PFSK-1 (cell line): ENCODE results near the gene KCNB1.

Experiments
- FOXP2 ChIP-seq: optimal IDR thresholded peaks from 2 replicates; pipeline ENCODE3; 2011; ENCODE audit warnings: borderline replicate concordance, control low read depth, inconsistent platforms; ENCODE audit not compliant: insufficient read depth; ENCODE audit errors: extremely low read length, extremely low read depth
- POLR2AphosphoS5 ChIP-seq: IDR thresholded peaks from 2 replicates; pipeline ENCODE4 v1.6.1; 2012; ENCODE audit warnings: low read depth, mild to moderate bottlenecking, control low read depth, low read length, moderate library complexity
- SIN3A ChIP-seq: IDR thresholded peaks from 2 replicates; pipeline ENCODE4 v1.6.1; 2012; ENCODE audit warnings: mild to moderate bottlenecking, low read length, moderate library complexity, borderline replicate concordance; ENCODE audit not compliant: insufficient read depth
- TAF1 ChIP-seq: IDR thresholded peaks from 2 replicates; pipeline ENCODE4 v1.6.1; 2012; ENCODE audit warnings: low read length, control low read depth, borderline replicate concordance; ENCODE audit not compliant: insufficient read depth
- TF ChIP-seq, protein P1 (sequence below), 2 experiments: IDR thresholded peaks; 2 replicates each; pipeline versions ENCODE4 v1.6.1 to v1.8.0; 2011 to 2012; ENCODE audit warnings: low read depth in 2 of 2, low read length in 2 of 2, control low read depth in 1 of 2, inconsistent platforms in 1 of 2, mild to moderate bottlenecking in 1 of 2, moderate library complexity in 1 of 2; ENCODE audit not compliant: insufficient read depth in 1 of 2

Gene KCNB1

DNA sequence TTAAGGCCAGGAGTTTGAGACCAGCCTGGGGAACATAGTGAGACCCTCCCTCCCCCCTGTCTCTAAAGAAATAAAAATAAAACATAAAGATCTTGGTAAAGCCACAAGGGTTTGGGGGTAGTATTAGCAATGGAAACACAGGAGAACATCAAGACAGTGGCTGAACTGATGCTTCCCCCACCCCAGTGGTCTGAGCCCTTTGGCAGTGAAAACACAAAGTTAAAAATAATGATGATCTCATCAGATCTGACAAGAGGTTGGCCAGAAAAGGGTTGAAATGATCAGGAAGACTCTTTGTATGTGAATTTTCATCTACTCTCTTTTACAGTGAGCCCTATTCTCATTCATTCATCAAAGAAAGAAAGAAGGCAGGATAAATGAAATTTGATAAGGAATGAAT lies 93.7 kb downstream of the KCNB1 start:
- TF ChIP-seq SIN3A (no peak), FOXP2 (no peak), POLR2AphosphoS5 (no peak)

DNA sequence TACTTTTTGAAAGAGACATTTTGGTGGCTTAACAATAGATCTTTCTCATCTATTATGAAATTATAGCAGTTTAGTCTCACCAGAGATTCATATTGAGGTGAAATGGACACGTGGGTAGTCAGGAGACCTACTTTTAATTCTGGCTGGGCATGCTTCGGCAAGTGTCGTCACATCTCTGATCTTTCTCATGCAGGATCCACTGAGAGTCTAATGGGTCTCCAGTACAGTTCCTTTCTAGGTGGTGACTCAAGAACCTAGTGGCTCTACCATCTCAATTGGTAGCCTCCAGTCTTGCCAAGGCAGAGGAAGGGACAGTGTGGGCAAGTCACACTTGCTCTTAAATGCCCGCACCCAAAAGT lies 94.9 kb downstream of the KCNB1 start:
- no peak for TF ChIP-seq SIN3A
- TF ChIP-seq POLR2AphosphoS5, result no peak
- TF ChIP-seq, protein P1, sequence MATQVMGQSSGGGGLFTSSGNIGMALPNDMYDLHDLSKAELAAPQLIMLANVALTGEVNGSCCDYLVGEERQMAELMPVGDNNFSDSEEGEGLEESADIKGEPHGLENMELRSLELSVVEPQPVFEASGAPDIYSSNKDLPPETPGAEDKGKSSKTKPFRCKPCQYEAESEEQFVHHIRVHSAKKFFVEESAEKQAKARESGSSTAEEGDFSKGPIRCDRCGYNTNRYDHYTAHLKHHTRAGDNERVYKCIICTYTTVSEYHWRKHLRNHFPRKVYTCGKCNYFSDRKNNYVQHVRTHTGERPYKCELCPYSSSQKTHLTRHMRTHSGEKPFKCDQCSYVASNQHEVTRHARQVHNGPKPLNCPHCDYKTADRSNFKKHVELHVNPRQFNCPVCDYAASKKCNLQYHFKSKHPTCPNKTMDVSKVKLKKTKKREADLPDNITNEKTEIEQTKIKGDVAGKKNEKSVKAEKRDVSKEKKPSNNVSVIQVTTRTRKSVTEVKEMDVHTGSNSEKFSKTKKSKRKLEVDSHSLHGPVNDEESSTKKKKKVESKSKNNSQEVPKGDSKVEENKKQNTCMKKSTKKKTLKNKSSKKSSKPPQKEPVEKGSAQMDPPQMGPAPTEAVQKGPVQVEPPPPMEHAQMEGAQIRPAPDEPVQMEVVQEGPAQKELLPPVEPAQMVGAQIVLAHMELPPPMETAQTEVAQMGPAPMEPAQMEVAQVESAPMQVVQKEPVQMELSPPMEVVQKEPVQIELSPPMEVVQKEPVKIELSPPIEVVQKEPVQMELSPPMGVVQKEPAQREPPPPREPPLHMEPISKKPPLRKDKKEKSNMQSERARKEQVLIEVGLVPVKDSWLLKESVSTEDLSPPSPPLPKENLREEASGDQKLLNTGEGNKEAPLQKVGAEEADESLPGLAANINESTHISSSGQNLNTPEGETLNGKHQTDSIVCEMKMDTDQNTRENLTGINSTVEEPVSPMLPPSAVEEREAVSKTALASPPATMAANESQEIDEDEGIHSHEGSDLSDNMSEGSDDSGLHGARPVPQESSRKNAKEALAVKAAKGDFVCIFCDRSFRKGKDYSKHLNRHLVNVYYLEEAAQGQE (IDR thresholded peaks at IDR 0.05; ENCODE audit: insufficient read depth in 1 of 2, low read depth in 2 of 2, low read length in 2 of 2), result no peak
- TF ChIP-seq TAF1, result no peak
- no peak for TF ChIP-seq FOXP2

DNA sequence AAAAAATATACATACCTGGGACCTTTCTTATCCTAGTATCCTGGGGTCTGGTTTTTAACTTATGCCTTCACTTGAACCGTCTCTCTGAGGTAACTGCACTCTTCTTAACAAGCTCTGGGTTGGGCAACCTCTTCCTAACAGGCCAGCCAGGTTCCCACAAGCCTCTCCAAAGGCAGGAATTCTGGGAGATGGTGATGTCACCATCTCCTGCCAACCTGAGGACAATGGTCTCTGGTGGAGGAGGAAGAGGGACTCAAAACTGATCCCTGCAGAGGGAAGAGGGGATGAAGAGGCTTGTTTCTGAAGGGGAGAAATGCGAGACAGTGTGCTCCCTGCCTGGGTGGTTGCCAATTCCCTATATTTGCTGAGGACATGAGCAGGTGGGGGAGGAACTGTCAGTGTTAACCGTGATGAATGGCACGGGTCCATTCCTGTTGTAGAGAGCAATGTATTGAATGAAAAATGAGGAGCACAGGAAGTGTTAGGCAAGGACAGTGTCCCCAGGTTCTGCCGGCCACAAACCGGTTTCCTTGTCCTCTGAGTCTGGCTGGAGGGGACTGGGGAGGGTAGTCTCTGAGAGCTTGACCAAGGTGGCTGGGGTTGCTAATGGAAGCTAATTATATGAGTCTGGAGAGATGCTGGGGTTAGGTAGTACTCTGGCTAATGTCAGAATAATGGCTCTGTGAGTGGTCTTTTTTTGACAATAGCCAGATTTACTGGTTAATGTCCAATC lies 95.5 kb downstream of the KCNB1 start:
- TF ChIP-seq, protein P1 (IDR thresholded peaks at IDR 0.05; ENCODE audit: insufficient read depth in 1 of 2, low read depth in 2 of 2, low read length in 2 of 2), result no peak
- TF ChIP-seq SIN3A, result no peak
- no peak for TF ChIP-seq FOXP2
- TF ChIP-seq TAF1, result no peak
- TF ChIP-seq POLR2AphosphoS5, result no peak

DNA sequence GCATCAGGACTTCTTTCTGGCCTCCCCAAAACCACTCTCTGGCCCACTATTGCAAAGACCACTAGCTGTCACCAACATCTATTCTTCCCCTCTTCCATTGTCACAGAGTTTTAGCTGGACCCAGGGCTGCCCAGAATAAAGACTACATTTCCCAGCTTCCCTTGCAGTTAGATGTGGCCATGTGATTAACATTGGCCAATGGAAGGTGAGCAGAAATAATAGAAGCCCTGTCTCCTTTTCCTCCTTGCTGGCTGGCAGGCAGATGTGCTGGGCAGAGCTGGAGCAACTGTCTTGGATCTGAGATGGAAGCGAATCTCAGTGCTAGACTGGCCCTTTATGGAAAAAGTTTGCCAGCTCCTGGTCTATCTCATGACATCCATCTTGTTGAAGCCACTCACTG lies 97.0 kb downstream of the KCNB1 start:
- TF ChIP-seq, protein P1 (IDR thresholded peaks at IDR 0.05; ENCODE audit: insufficient read depth in 1 of 2, low read depth in 2 of 2, low read length in 2 of 2), result no peak

DNA sequence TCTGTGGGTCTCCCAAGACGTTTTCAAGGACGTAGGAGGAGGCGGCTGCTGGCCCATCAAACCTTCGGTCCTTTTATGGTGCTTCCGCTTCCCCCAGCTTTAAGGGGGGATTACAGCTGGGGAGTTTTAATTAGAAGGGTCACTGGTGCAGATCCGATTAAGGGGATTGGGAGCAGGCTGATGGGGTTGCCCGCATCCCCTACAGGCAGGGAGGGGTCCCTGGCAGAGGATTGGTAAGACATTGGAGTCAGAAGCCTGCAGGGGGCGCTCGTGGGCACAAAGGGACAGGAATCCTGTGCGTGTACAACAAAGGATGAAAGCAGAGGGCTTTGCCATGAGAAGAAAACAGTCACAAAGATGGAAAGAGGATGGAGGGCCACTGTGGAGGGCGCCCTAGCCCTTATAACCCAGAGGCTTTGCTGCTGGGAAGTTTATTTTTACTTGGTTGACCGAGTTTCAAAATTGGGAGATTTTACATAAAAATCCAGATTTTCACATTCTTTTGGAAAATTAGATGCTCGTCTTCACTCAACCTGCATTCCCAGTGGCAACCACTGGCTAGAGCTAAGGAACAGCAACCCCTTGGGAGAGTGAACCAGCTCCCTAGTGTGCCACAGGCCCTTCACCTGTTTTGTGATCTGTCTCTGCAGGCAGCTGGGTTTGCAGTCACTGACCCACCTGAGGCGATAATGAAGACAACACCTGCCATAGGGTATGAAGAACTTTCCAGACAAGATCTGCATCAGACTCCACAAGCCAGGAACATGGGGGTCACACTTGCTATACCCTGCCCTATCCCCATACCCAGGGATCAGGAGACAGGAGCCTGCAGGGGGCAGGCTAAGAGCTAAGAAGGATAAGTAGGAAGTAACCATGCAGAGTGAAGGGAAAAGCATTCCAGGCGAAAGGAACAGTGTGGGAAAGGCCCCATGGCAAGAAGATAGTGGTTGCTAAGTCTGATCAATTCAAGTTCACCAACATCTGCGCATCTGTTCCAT lies 97.7 kb downstream of the KCNB1 start:
- no peak for TF ChIP-seq TAF1
- no peak for TF ChIP-seq FOXP2
- TF ChIP-seq POLR2AphosphoS5, result no peak
- TF ChIP-seq, protein P1 (IDR thresholded peaks at IDR 0.05; ENCODE audit: insufficient read depth in 1 of 2, low read depth in 2 of 2, low read length in 2 of 2), result no peak
- TF ChIP-seq SIN3A, result no peak
